ENCODE results near the gene ALOX15B. TPM values are rescaled to one million over a fixed set of nuclear protein-coding genes. Genes with fewer than 3 reads are reported as not detected.

Gene ALOX15B
- total and polyA plus RNA-seq, 2 donors = 0.24 to 5.1 TPM

DNA sequence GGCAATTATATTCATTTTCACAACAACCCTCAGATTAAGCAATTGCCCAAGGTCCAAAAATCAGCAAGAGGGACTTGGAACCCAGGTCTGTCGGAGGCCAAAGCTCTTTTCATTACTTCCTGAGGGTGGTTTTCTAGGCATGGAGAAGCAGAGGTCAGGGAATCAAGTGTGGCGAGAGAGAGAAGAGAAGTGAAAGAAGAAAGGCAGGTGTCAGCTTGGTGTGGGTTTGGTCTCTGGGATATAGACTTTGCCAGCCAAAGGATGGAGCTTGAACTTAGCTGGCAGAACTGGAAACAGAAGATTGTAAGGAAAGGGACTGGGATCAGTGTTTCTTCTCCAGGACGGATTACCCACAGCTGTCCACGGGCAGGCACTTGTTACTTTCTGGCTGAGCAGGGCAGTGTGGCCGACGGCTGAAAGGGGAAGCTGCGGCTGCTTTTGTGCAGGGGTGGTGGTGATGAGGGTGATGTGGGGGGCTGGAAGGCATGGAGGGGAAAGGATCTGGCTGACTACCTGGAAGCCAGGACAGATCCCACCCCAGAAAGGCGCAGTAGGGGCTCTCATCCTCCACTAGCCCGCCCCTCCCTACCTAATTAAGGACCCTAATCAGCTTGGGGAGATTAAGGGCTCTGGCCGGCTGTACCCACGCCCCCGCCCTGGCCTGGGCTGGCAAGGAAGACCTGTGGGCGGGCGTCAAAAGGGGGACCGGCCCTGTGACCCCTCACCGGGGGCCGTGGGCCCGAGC, 36.7 kb upstream of the ALOX15B start, which contains the start of gene GUCY2D:
Gene GUCY2D (plus strand): TSS at position 640 of the 745 bp plus-strand sequence. CDS start 433 bp downstream, outside the sequence.
- no peaks in the 10 kb centered on the region for H3K36me3 ChIP-seq (ENCODE audit: control insufficient read depth in 2 of 2, insufficient read depth in 2 of 2, low read length in 1 of 2)
- peaks cover 32 to 83% of the 10 kb centered on the region in 2 donors for H3K27me3 ChIP-seq (ENCODE audit: control insufficient read depth in 2 of 2, insufficient read depth in 1 of 2, low read length in 1 of 2)
- H3K9me3 ChIP-seq (ENCODE audit: control insufficient read depth in 2 of 2, insufficient read depth in 1 of 2, low read length in 1 of 2) = peaks cover 0 to 8% of the 10 kb centered on the region in 2 donors
- H3K4me1 ChIP-seq (ENCODE audit: control insufficient read depth in 2 of 2, insufficient read depth in 2 of 2, low read length in 2 of 2) = peaks cover 2% of the 10 kb centered on the region in 2 donors
- 4% methylated on average over 18 of the region's 18 CpGs for WGBS
- H3K27ac ChIP-seq (ENCODE audit: low read depth in 1 of 2, low read length in 1 of 2) = no peak within 1 kb of the TSS
- DNase-seq (ENCODE audit: low read depth in 6 of 9, low spot score in 9 of 9) = no peak
- H3K4me3 ChIP-seq (ENCODE audit: low read length in 2 of 2) = no peak within 1 kb of the TSS

DNA sequence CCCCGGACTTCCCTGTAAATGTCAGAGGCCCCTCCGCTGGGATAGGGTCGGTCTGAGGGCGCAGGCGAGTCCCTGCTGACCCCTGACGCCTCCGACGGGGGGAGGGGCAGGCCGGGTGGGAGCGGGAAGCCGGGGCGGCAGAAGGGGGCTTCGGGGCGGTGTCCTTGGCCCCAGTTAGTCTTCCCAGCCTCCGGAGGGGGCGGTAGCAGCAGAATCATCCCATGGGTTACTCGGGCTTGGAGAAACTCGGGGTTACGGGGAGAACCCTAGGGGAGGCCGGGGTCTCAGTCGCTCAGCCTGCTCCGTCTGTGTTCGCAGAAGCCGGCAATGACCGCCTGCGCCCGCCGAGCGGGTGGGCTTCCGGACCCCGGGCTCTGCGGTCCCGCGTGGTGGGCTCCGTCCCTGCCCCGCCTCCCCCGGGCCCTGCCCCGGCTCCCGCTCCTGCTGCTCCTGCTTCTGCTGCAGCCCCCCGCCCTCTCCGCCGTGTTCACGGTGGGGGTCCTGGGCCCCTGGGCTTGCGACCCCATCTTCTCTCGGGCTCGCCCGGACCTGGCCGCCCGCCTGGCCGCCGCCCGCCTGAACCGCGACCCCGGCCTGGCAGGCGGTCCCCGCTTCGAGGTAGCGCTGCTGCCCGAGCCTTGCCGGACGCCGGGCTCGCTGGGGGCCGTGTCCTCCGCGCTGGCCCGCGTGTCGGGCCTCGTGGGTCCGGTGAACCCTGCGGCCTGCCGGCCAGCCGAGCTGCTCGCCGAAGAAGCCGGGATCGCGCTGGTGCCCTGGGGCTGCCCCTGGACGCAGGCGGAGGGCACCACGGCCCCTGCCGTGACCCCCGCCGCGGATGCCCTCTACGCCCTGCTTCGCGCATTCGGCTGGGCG, 35.9 kb upstream of the ALOX15B start:
- H3K4me3 ChIP-seq (ENCODE audit: low read length in 2 of 2) = no peak overlapping the region
- no peaks in the 10 kb centered on the region for H3K36me3 ChIP-seq (ENCODE audit: control insufficient read depth in 2 of 2, insufficient read depth in 2 of 2, low read length in 1 of 2)
- peaks cover 32 to 87% of the 10 kb centered on the region in 2 donors for H3K27me3 ChIP-seq (ENCODE audit: control insufficient read depth in 2 of 2, insufficient read depth in 1 of 2, low read length in 1 of 2)
- 25% methylated on average over 92 of the region's 92 CpGs for WGBS
- H3K4me1 ChIP-seq (ENCODE audit: control insufficient read depth in 2 of 2, insufficient read depth in 2 of 2, low read length in 2 of 2) = no peaks in the 10 kb centered on the region
- peaks cover 0 to 8% of the 10 kb centered on the region in 2 donors for H3K9me3 ChIP-seq (ENCODE audit: control insufficient read depth in 2 of 2, insufficient read depth in 1 of 2, low read length in 1 of 2)
- DNase-seq (ENCODE audit: low read depth in 6 of 9, low spot score in 9 of 9) = no peak
- no peak overlapping the region for H3K27ac ChIP-seq (ENCODE audit: low read depth in 1 of 2, low read length in 1 of 2)

DNA sequence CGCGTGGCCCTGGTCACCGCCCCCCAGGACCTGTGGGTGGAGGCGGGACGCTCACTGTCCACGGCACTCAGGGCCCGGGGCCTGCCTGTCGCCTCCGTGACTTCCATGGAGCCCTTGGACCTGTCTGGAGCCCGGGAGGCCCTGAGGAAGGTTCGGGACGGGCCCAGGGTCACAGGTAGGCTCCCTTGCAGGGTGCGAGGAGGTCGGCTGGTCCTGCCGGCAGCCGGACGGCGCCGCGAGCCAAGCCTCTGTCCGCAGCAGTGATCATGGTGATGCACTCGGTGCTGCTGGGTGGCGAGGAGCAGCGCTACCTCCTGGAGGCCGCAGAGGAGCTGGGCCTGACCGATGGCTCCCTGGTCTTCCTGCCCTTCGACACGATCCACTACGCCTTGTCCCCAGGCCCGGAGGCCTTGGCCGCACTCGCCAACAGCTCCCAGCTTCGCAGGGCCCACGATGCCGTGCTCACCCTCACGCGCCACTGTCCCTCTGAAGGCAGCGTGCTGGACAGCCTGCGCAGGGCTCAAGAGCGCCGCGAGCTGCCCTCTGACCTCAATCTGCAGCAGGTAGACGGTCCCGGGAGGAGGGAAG, 35.2 kb upstream of the ALOX15B start:
- peaks cover 32 to 82% of the 10 kb centered on the region in 2 donors for H3K27me3 ChIP-seq (ENCODE audit: control insufficient read depth in 2 of 2, insufficient read depth in 1 of 2, low read length in 1 of 2)
- H3K4me3 ChIP-seq (ENCODE audit: low read length in 2 of 2) = no peak overlapping the region
- H3K9me3 ChIP-seq (ENCODE audit: control insufficient read depth in 2 of 2, insufficient read depth in 1 of 2, low read length in 1 of 2) = peaks cover 0 to 8% of the 10 kb centered on the region in 2 donors
- H3K36me3 ChIP-seq (ENCODE audit: control insufficient read depth in 2 of 2, insufficient read depth in 2 of 2, low read length in 1 of 2) = no peaks in the 10 kb centered on the region
- 92% methylated on average over 44 of the region's 44 CpGs for WGBS
- H3K27ac ChIP-seq (ENCODE audit: low read depth in 1 of 2, low read length in 1 of 2) = no peak overlapping the region
- H3K4me1 ChIP-seq (ENCODE audit: control insufficient read depth in 2 of 2, insufficient read depth in 2 of 2, low read length in 2 of 2) = no peaks in the 10 kb centered on the region
- no peak for DNase-seq (ENCODE audit: low read depth in 6 of 9, low spot score in 9 of 9)

DNA sequence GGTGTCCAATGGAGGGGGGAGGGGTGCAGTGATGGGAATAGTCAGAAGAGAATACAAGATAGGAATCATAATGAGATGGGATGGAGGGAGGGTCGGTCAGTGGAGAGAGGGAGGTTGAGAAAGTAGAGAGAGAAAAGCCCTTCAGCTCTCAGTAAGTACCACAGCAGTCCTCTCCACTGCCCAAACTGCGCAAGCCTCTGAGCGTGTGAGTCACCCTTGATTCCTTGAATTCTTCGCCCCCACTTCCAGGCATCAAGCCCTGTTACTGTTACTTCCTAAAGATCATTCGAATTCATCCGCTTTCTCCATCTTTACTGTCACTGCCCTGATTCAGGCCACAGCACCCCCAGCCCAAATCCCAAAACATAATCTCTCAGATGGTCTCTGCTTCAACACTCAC, 34.0 kb upstream of the ALOX15B start:
- Histone ChIP-seq H3K27ac (ENCODE audit: low read depth in 1 of 2, low read length in 1 of 2) (no peak overlapping the region), H3K27me3 (ENCODE audit: control insufficient read depth in 2 of 2, insufficient read depth in 1 of 2, low read length in 1 of 2) (peaks cover 32 to 80% of the 10 kb centered on the region in 2 donors), H3K4me3 (ENCODE audit: low read length in 2 of 2) (no peak overlapping the region), H3K36me3 (ENCODE audit: control insufficient read depth in 2 of 2, insufficient read depth in 2 of 2, low read length in 1 of 2) (no peaks in the 10 kb centered on the region), H3K9me3 (ENCODE audit: control insufficient read depth in 2 of 2, insufficient read depth in 1 of 2, low read length in 1 of 2) (peaks cover 0 to 8% of the 10 kb centered on the region in 2 donors), H3K4me1 (ENCODE audit: control insufficient read depth in 2 of 2, insufficient read depth in 2 of 2, low read length in 2 of 2) (no peaks in the 10 kb centered on the region)
- WGBS = 98% methylated on average over 6 of the region's 6 CpGs
- no peak for DNase-seq (ENCODE audit: low read depth in 6 of 9, low spot score in 9 of 9)

DNA sequence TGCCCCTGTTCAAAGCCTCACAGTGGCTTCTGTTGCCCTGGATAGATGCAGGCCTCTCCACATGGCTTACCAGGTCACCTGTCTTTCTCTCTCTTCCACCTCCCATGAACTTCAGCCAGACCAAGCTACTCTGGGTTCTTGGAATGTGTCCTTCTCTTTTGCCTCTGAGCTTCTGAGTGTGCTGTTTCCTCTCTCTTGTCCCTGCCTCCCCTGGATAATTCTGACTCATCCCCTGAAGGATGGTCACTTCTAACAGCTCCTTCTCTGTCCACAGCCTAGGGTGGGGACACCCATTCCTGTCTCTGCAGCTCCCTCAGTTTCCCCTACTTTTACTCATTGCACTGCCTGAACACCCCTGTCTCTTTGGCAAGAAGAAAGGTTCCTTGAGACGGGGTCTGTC, 33.5 kb upstream of the ALOX15B start:
- DNase-seq (ENCODE audit: low read depth in 6 of 9, low spot score in 9 of 9) = no peak
- H3K4me1 ChIP-seq (ENCODE audit: control insufficient read depth in 2 of 2, insufficient read depth in 2 of 2, low read length in 2 of 2) = no peaks in the 10 kb centered on the region
- H3K9me3 ChIP-seq (ENCODE audit: control insufficient read depth in 2 of 2, insufficient read depth in 1 of 2, low read length in 1 of 2) = peaks cover 0 to 8% of the 10 kb centered on the region in 2 donors
- H3K4me3 ChIP-seq (ENCODE audit: low read length in 2 of 2) = no peak overlapping the region
- H3K27ac ChIP-seq (ENCODE audit: low read depth in 1 of 2, low read length in 1 of 2) = no peak overlapping the region
- no peaks in the 10 kb centered on the region for H3K36me3 ChIP-seq (ENCODE audit: control insufficient read depth in 2 of 2, insufficient read depth in 2 of 2, low read length in 1 of 2)
- H3K27me3 ChIP-seq (ENCODE audit: control insufficient read depth in 2 of 2, insufficient read depth in 1 of 2, low read length in 1 of 2) = peaks cover 32 to 76% of the 10 kb centered on the region in 2 donors
- WGBS = 94% methylated on average over 1 of the region's 1 CpG

DNA sequence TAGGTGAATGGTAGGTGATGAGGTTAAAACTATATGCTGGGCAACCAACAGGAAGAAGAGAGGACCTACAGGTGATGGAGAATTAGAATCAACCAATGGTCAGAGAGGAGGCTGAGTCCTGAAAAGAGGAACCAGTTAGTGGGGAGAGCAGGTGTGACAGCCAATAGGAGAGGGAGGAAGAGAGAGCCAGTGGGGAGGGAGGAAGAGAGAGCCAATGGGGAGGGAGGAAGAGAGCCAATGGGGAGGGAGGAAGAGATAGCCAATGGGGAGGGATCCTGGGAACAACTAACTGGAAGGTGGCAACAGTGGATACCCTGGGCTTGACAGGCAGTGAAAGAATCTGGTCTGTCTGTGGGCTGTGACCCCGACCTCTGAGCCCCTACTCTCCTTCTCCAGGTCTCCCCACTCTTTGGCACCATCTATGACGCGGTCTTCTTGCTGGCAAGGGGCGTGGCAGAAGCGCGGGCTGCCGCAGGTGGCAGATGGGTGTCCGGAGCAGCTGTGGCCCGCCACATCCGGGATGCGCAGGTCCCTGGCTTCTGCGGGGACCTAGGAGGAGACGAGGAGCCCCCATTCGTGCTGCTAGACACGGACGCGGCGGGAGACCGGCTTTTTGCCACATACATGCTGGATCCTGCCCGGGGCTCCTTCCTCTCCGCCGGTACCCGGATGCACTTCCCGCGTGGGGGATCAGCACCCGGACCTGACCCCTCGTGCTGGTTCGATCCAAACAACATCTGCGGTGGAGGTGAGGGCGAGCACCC, 32.7 kb upstream of the ALOX15B start:
- no peaks in the 10 kb centered on the region for H3K36me3 ChIP-seq (ENCODE audit: control insufficient read depth in 2 of 2, insufficient read depth in 2 of 2, low read length in 1 of 2)
- H3K27me3 ChIP-seq (ENCODE audit: control insufficient read depth in 2 of 2, insufficient read depth in 1 of 2, low read length in 1 of 2) = peaks cover 26 to 68% of the 10 kb centered on the region in 2 donors
- H3K9me3 ChIP-seq (ENCODE audit: control insufficient read depth in 2 of 2, insufficient read depth in 1 of 2, low read length in 1 of 2) = peaks cover 0 to 8% of the 10 kb centered on the region in 2 donors
- 97% methylated on average over 30 of the region's 30 CpGs for WGBS
- H3K4me1 ChIP-seq (ENCODE audit: control insufficient read depth in 2 of 2, insufficient read depth in 2 of 2, low read length in 2 of 2) = no peaks in the 10 kb centered on the region
- DNase-seq (ENCODE audit: low read depth in 6 of 9, low spot score in 9 of 9) = no peak
- no peak overlapping the region for H3K27ac ChIP-seq (ENCODE audit: low read depth in 1 of 2, low read length in 1 of 2)
- no peak overlapping the region for H3K4me3 ChIP-seq (ENCODE audit: low read length in 2 of 2)

DNA sequence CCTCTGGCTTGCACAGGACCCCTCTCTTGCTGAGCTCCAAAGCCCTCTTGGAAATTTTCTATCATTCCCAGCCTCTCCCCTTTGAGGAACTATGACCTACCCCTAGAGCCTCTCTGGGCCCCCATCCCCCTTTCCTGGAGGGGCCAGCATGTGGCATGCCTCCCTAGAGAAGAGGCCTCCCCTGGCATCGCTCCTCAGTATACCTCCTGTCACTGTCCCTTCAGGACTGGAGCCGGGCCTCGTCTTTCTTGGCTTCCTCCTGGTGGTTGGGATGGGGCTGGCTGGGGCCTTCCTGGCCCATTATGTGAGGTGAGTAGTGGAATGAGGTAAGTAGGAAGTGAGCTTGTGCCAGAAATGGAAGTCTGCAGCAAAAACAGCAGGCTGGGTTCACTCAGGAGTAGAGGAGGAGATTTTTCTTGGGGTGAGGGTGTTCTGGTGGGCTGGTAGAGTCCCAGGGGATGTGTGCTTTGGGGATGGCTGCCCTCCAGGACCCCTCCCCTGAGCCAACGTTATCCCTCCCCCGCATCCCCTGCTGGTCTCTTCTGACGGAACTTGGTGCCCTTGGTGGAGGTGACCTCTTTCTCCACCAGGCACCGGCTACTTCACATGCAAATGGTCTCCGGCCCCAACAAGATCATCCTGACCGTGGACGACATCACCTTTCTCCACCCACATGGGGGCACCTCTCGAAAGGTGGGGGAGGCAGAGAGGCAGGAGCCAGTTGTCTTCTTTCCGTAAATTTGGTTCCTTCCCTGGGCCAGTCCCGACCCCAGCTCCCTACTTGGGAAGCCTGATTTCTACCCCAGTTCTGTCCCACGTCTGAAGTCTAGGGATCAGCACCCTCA, 31.8 kb upstream of the ALOX15B start:
- no peak overlapping the region for H3K27ac ChIP-seq (ENCODE audit: low read depth in 1 of 2, low read length in 1 of 2)
- H3K4me3 ChIP-seq (ENCODE audit: low read length in 2 of 2) = no peak overlapping the region
- DNase-seq (ENCODE audit: low read depth in 6 of 9, low spot score in 9 of 9) = no peak
- 94% methylated on average over 14 of the region's 14 CpGs for WGBS
- H3K9me3 ChIP-seq (ENCODE audit: control insufficient read depth in 2 of 2, insufficient read depth in 1 of 2, low read length in 1 of 2) = peaks cover 0 to 8% of the 10 kb centered on the region in 2 donors
- H3K36me3 ChIP-seq (ENCODE audit: control insufficient read depth in 2 of 2, insufficient read depth in 2 of 2, low read length in 1 of 2) = no peaks in the 10 kb centered on the region
- peaks cover 20 to 62% of the 10 kb centered on the region in 2 donors for H3K27me3 ChIP-seq (ENCODE audit: control insufficient read depth in 2 of 2, insufficient read depth in 1 of 2, low read length in 1 of 2)
- no peaks in the 10 kb centered on the region for H3K4me1 ChIP-seq (ENCODE audit: control insufficient read depth in 2 of 2, insufficient read depth in 2 of 2, low read length in 2 of 2)

DNA sequence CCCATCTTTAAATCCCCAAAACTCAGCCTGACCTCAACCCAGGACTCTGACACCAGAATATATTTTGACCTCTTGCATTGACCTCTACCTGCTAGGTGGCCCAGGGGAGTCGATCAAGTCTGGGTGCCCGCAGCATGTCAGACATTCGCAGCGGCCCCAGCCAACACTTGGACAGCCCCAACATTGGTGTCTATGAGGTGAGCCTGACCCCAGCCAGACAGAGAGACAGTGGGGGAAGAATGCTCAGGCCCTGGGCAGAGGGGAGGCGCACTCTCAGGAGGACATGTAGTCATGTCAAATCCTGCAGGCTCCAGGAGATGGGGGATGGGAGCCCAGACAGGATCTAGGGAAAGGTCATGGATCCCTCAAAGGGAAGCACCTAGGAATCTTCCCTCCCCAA, 31.0 kb upstream of the ALOX15B start:
- WGBS = 98% methylated on average over 5 of the region's 5 CpGs
- no peak for DNase-seq (ENCODE audit: low read depth in 6 of 9, low spot score in 9 of 9)
- Histone ChIP-seq H3K27ac (ENCODE audit: low read depth in 1 of 2, low read length in 1 of 2) (no peak overlapping the region), H3K27me3 (ENCODE audit: control insufficient read depth in 2 of 2, insufficient read depth in 1 of 2, low read length in 1 of 2) (peaks cover 16 to 60% of the 10 kb centered on the region in 2 donors), H3K36me3 (ENCODE audit: control insufficient read depth in 2 of 2, insufficient read depth in 2 of 2, low read length in 1 of 2) (no peaks in the 10 kb centered on the region), H3K4me1 (ENCODE audit: control insufficient read depth in 2 of 2, insufficient read depth in 2 of 2, low read length in 2 of 2) (no peaks in the 10 kb centered on the region), H3K9me3 (ENCODE audit: control insufficient read depth in 2 of 2, insufficient read depth in 1 of 2, low read length in 1 of 2) (peaks cover 0 to 4% of the 10 kb centered on the region in 2 donors), H3K4me3 (ENCODE audit: low read length in 2 of 2) (no peak overlapping the region)
